GM18499 (cell line): ENCODE data around the gene ALPK3.

Experiments
- ATAC-seq: cut with Tn5 transposase; IDR thresholded peaks from one replicate; pipeline ENCODE4 v1.9.1; 2021; ENCODE audit warnings: moderate number of reproducible peaks; ENCODE audit not compliant: insufficient read depth, unreplicated experiment

The ALPK3 gene

GRCh38 chr15:84823282-84823878, 6.2 kb downstream of the ALPK3 start:
- no peak for ATAC-seq

GRCh38 chr15:84824260-84825007, 7.3 kb downstream of the ALPK3 start:
- no peak for ATAC-seq

GRCh38 chr15:84826369-84826823, 9.2 kb downstream of the ALPK3 start:
- ATAC-seq, result no peak

GRCh38 chr15:84827246-84827645, 10.1 kb downstream of the ALPK3 start:
- ATAC-seq, result no peak

GRCh38 chr15:84828086-84828908, 11.1 kb downstream of the ALPK3 start:
- no peak for ATAC-seq

GRCh38 chr15:84829428-84829827, 12.3 kb downstream of the ALPK3 start:
- ATAC-seq, result no peak

GRCh38 chr15:84830036-84830435, 12.9 kb downstream of the ALPK3 start:
- ATAC-seq, result no peak

GRCh38 chr15:84831028-84831427, 13.9 kb downstream of the ALPK3 start:
- no peak for ATAC-seq

- ATAC-seq, result no peak
Observed at GRCh38 chr15:84831613-84832012, 14.5 kb downstream of the ALPK3 start.

GRCh38 chr15:84832448-84833040, 15.4 kb downstream of the ALPK3 start:
- no peak for ATAC-seq

- ATAC-seq, result no peak
Observed at GRCh38 chr15:84833447-84834228, 16.5 kb downstream of the ALPK3 start.

- ATAC-seq, result no peak
Observed at GRCh38 chr15:84834229-84834955, 17.2 kb downstream of the ALPK3 start.

- no peak for ATAC-seq
Observed at GRCh38 chr15:84834969-84835368, 17.8 kb downstream of the ALPK3 start.

- ATAC-seq, result no peak
Observed at GRCh38 chr15:84835661-84836337, 18.6 kb downstream of the ALPK3 start.

GRCh38 chr15:84836844-84837243, 19.7 kb downstream of the ALPK3 start:
- ATAC-seq, result no peak

GRCh38 chr15:84839714-84840113, 22.6 kb downstream of the ALPK3 start:
- ATAC-seq, result no peak

GRCh38 chr15:84840255-84840654, 23.1 kb downstream of the ALPK3 start:
- no peak for ATAC-seq

- no peak for ATAC-seq
Observed at GRCh38 chr15:84840741-84841429, 23.7 kb downstream of the ALPK3 start.
